Muscle layer of duodenum (tissue), 2 donors: ENCODE data around the gene SYNJ2.
"Not testable (repeated sequence)": the region's sequence is repeated elsewhere in the genome, so short reads cannot be mapped to it uniquely, and the experiment has no call there.

Experiments used
- H3K27ac ChIP-seq: one replicate; pipeline ENCODE4 v1.7.0; 2013; ENCODE audit warnings: mild to moderate bottlenecking, low read length
- H3K27me3 ChIP-seq: one replicate; pipeline ENCODE4 v1.7.0; 2013; ENCODE audit warnings: low read depth, mild to moderate bottlenecking, control low read depth, low read length
- H3K36me3 ChIP-seq, 2 donors: one replicate each; pipeline ENCODE4 v1.7.0; 2013; ENCODE audit warnings: low read length in 2 of 2, control low read depth in 1 of 2, mild to moderate bottlenecking in 1 of 2; ENCODE audit not compliant: insufficient read depth in 2 of 2, control insufficient read depth in 1 of 2
- H3K4me1 ChIP-seq, 2 donors: one replicate each; pipeline ENCODE4 v1.7.0; 2013; ENCODE audit warnings: low read length in 2 of 2, mild to moderate bottlenecking in 2 of 2, control low read depth in 1 of 2, moderate library complexity in 1 of 2; ENCODE audit not compliant: insufficient read depth in 2 of 2, control insufficient read depth in 1 of 2
- H3K4me3 ChIP-seq, 2 donors: one replicate each; pipeline ENCODE4 v1.7.0; 2013; ENCODE audit warnings: low read length in 2 of 2, low read depth in 1 of 2, mild to moderate bottlenecking in 1 of 2
- H3K9me3 ChIP-seq, 2 donors: one replicate each; pipeline ENCODE4 v1.7.0; 2013; ENCODE audit warnings: low read length in 2 of 2, control low read depth in 1 of 2, mild to moderate bottlenecking in 1 of 2; ENCODE audit not compliant: control insufficient read depth in 1 of 2
- donor health status: healthy.

SYNJ2 gene

GRCh38 chr6:157981395-157982101, at the start of gene SYNJ2:
SYNJ2 (plus strand) TSS chr6:157981863; CDS start chr6:157981962, 99 bp downstream.
- H3K4me1 ChIP-seq, result peaks cover 6 to 12% of the 10 kb centered on the region in 2 donors
- H3K27me3 ChIP-seq, result no peaks in the 10 kb centered on the region
- H3K4me3 ChIP-seq, result peak within 1 kb of the TSS; percentile 70 to 89
- H3K9me3 ChIP-seq, result no peaks in the 10 kb centered on the region
- H3K36me3 ChIP-seq, result no peaks in the 10 kb centered on the region
- H3K27ac ChIP-seq, result peak within 1 kb of the TSS; percentile 19

GRCh38 chr6:157935786-157936185, 45.9 kb upstream of the SYNJ2 start:
- no peaks in the 10 kb centered on the region for H3K9me3 ChIP-seq
- H3K4me1 ChIP-seq, result no peaks in the 10 kb centered on the region
- no peaks in the 10 kb centered on the region for H3K27me3 ChIP-seq
- H3K27ac ChIP-seq, result no peak overlapping the region
- H3K36me3 ChIP-seq, result peaks cover 44 to 86% of the 10 kb centered on the region in 2 donors
- no peak overlapping the region for H3K4me3 ChIP-seq

DNA sequence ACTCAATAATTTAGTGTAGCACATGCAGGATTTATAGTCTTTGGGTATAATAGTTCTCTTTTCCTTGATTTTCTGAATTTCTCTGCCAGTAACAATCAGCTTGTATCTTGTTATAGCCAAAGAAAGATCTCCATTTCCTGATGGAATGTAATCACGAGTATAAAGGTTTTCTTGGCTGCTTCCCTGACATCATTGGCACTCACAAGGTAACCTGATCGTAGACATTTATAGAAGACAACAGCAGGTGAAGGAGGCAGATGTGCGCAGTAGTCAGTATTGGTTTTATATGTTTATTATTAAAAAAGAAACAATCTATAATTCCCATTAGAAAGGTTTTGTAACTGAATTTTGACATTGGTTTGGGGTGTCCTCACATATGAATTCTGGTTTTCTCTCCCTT, 44.3 kb upstream of the SYNJ2 start:
- H3K4me3 ChIP-seq, result no peak overlapping the region
- no peaks in the 10 kb centered on the region for H3K4me1 ChIP-seq
- H3K36me3 ChIP-seq, result peaks cover 43 to 85% of the 10 kb centered on the region in 2 donors
- no peak overlapping the region for H3K27ac ChIP-seq
- H3K9me3 ChIP-seq, result no peaks in the 10 kb centered on the region
- H3K27me3 ChIP-seq, result no peaks in the 10 kb centered on the region

DNA sequence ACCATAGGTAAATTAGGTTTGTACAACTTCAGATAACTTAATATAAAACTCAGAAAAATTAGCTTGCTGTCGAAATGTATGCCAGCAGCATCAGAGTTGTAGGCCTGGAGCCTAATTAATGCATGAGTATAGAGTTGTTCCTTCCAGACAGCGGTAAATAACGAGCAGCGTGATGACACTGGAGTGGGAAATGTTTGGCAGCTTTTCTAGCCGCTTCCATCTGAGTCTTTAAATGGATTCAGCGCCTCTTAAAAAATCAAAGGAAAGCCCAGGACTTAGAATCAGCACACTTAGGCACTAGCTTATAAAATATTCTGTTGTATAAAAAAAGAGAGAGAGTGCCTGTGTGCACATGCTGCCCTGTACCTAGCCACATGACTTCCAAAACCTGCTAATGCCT, 43.7 kb upstream of the SYNJ2 start:
- H3K27me3 ChIP-seq, result no peaks in the 10 kb centered on the region

DNA sequence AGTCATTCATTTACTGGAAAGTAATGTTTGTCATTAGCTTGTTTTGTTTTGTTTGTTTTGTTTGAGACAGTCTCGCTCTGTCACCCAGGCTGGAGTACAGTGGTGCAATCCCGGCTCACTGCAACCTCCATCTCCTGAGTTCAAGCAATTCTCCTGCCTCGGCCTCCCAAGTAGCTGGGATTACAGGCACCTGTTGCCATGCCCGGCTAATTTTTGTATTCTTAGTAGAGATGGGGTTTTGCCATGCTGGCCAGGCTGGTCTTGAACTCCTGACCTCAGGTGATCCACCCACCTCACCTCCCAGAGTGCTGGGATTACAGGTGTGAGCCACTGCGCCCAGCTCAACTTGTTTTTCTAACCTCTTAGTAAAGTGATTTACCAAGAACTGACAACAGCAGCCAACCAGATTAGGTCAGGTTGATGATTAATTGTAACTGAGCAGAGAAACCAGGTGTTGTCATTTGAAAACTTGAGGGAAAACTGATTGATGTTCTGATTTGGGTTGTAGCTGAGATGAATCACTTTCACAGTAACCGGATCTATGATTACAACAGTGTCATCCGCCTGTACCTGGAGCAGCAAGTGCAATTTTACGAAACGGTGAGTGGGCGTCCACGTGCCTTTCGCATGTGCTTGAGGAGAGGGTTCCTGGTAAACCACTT, 41.2 kb upstream of the SYNJ2 start:
- H3K4me3 ChIP-seq, H3K9me3 ChIP-seq, H3K27me3 ChIP-seq, H3K27ac ChIP-seq, H3K4me1 ChIP-seq: not testable (repeated sequence)
- peaks cover 42 to 90% of the 10 kb centered on the region in 2 donors for H3K36me3 ChIP-seq

More for the DNA sequence above, 43.7 kb upstream of the SYNJ2 start:
- no peaks in the 10 kb centered on the region for H3K9me3 ChIP-seq
- no peaks in the 10 kb centered on the region for H3K4me1 ChIP-seq
- peaks cover 42 to 87% of the 10 kb centered on the region in 2 donors for H3K36me3 ChIP-seq
- no peak overlapping the region for H3K4me3 ChIP-seq
- H3K27ac ChIP-seq, result no peak overlapping the region

DNA sequence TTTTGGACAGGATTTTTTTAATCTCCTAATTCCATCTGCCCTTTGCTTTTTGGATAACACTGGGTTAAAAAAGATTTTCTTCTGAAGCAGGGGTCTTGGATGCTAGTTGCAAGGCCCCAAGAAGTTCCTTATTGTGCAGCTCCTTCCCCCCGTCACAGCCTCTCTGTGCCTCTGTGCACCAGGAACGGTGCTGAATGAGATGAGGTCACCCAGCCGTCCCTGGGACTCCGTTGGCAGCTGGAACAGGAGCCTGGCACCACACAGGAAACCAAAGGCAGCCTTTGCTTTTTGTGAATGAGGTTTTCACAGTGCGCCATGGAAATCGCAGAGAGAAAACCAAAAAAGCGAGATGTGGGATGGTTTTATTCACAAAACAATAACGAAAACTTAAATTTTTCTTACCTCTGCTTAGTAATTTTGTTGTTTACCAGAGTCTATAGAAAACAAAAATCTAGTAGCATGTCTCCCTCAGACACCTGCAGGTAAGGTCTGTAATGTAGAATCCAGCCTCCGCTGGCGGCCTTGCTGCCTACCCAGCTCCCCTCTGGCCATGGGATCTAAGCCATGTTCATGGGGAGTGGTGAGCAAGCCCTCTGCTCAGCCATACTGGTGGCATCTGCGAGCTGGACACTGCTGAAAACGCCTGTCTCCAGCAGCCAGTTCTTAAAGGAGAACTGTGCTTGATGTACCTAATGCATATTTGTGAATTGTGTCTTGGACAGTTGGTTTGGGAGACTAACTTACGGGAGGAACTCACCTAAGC, 40.4 kb upstream of the SYNJ2 start:
- Histone ChIP-seq H3K4me1 (no peaks in the 10 kb centered on the region), H3K27ac (no peak overlapping the region), H3K9me3 (no peaks in the 10 kb centered on the region), H3K36me3 (peaks cover 35 to 87% of the 10 kb centered on the region in 2 donors), H3K27me3 (no peaks in the 10 kb centered on the region), H3K4me3 (no peak overlapping the region)

- peaks cover 30 to 81% of the 10 kb centered on the region in 2 donors for H3K36me3 ChIP-seq
- no peak overlapping the region for H3K27ac ChIP-seq
- H3K4me3 ChIP-seq, result no peak overlapping the region
- no peaks in the 10 kb centered on the region for H3K9me3 ChIP-seq
- no peaks in the 10 kb centered on the region for H3K27me3 ChIP-seq
- no peaks in the 10 kb centered on the region for H3K4me1 ChIP-seq
These were observed 39.3 kb upstream of the SYNJ2 start for GRCh38 chr6:157942351-157942750.

GRCh38 chr6:157943249-157943963, 38.3 kb upstream of the SYNJ2 start:
- no peaks in the 10 kb centered on the region for H3K4me1 ChIP-seq
- H3K4me3 ChIP-seq, result no peak overlapping the region
- H3K27me3 ChIP-seq, result no peaks in the 10 kb centered on the region
- no peaks in the 10 kb centered on the region for H3K9me3 ChIP-seq
- peaks cover 30 to 70% of the 10 kb centered on the region in 2 donors for H3K36me3 ChIP-seq
- H3K27ac ChIP-seq, result no peak overlapping the region

GRCh38 chr6:157943964-157944283, 37.7 kb upstream of the SYNJ2 start:
- Histone ChIP-seq H3K4me1 (no peaks in the 10 kb centered on the region), H3K27me3 (no peaks in the 10 kb centered on the region), H3K9me3 (no peaks in the 10 kb centered on the region), H3K4me3 (no peak overlapping the region), H3K36me3 (peaks cover 30 to 65% of the 10 kb centered on the region in 2 donors), H3K27ac (no peak overlapping the region)

- no peak overlapping the region for H3K4me3 ChIP-seq
- no peaks in the 10 kb centered on the region for H3K27me3 ChIP-seq
- peaks cover 30 to 52% of the 10 kb centered on the region in 2 donors for H3K36me3 ChIP-seq
- H3K9me3 ChIP-seq, result no peaks in the 10 kb centered on the region
- H3K4me1 ChIP-seq, result no peaks in the 10 kb centered on the region
- no peak overlapping the region for H3K27ac ChIP-seq
These were observed 36.4 kb upstream of the SYNJ2 start for GRCh38 chr6:157944983-157945931.
